NCI-H2107 (cell line): ENCODE data around the gene CAB39L.

ENCODE experiments used
- DNase-seq: peaks from one replicate; lab custom pipeline; 2025; lab: John Stamatoyannopoulos, UW

Gene CAB39L

GRCh38 chr13:49279112-49279511, 164.8 kb downstream of the CAB39L start:
- no peak for DNase-seq

- DNase-seq, result no peak
Observed at GRCh38 chr13:49278211-49278610, 165.7 kb downstream of the CAB39L start.

- DNase-seq, result no peak
Observed at GRCh38 chr13:49272296-49272695, 171.6 kb downstream of the CAB39L start.

- no peak for DNase-seq
Observed at GRCh38 chr13:49271264-49271663, 172.6 kb downstream of the CAB39L start.

GRCh38 chr13:49265822-49266221, 178.0 kb downstream of the CAB39L start:
- no peak for DNase-seq

- no peak for DNase-seq
Observed at GRCh38 chr13:49262634-49263033, 181.2 kb downstream of the CAB39L start.

GRCh38 chr13:49259586-49259985, 184.3 kb downstream of the CAB39L start:
- no peak for DNase-seq
